ENCODE measurements around the gene PSMD10. TPM values are rescaled to one million over a fixed set of nuclear protein-coding genes. Genes with fewer than 3 reads are reported as not detected.

PSMD10 gene
- total and polyA plus RNA-seq, 11 donors: 14.9 to 33.4 (median 21.2) TPM

GRCh38 chrX:108087792-108088191, 3.5 kb downstream of the PSMD10 start:
- intact Hi-C loops (cut with DNase I): loop anchor here in 1 of 10 donors (10.0 kb wide), 1 partner anchor 47 kb away; no protein-coding TSS in a partner anchor

DNA sequence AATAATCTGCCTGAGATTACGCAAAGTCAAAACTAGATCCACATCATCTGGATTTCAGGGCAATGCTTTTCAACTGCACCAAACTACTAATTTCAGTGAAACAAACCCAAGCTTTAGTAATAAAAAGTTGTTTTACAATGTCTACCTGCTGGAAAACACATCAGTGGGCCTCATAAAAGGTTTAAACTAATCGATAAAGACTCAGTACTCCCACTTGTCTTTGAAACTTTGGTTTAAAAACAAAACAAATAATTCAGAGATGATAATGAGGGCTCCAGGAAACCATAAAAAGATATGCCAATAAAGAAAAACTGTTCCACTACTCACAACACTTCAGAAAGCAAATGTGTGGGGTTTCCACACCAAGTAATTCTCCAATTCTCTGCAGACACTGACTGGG, 10.2 kb downstream of the PSMD10 start:
- TF ChIP-seq CTCF (IDR thresholded peaks at IDR 0.05) (no peak), POLR2A (IDR thresholded peaks at IDR 0.05) (no peak)
- no peak overlapping the region for H3K27ac ChIP-seq
- intact Hi-C loops (cut with DNase I): loop anchor here in 1 of 10 donors (10.0 kb wide), 1 partner anchor 54 kb away; no protein-coding TSS in a partner anchor
- DNase-seq: no peak
- 85 to 95% (median 89%) methylated on average over 2 of the region's 2 CpGs for WGBS, 4 donors
- no peaks in the 10 kb centered on the region for H3K9me3 ChIP-seq
- H3K4me1 ChIP-seq: no peaks in the 10 kb centered on the region
- ATAC-seq: no peak
- no peak overlapping the region for H3K4me3 ChIP-seq
- peaks cover 0 to 3% (median 0%) of the 10 kb centered on the region in 9 donors for H3K27me3 ChIP-seq
- H3K36me3 ChIP-seq: peaks cover 0 to 29% (median 1%) of the 10 kb centered on the region in 9 donors

More at GRCh38 chrX:108087792-108088191, 3.5 kb downstream of the PSMD10 start:
- H3K4me1 ChIP-seq: peaks cover 0 to 25% (median 6%) of the 10 kb centered on the region in 12 donors
- DNase-seq (no peak), ATAC-seq (no peak)
- 75 to 94% (median 85%) methylated on average over 6 of the region's 6 CpGs for WGBS, 4 donors
- H3K9me3 ChIP-seq: no peaks in the 10 kb centered on the region
- peaks cover 0 to 3% (median 0%) of the 10 kb centered on the region in 9 donors for H3K27me3 ChIP-seq
- H3K36me3 ChIP-seq: peaks cover 0 to 55% (median 25%) of the 10 kb centered on the region in 9 donors
- no peak for TF ChIP-seq CTCF (IDR thresholded peaks at IDR 0.05)
- no peak for TF ChIP-seq POLR2A (IDR thresholded peaks at IDR 0.05)
- no peak overlapping the region for H3K27ac ChIP-seq
- H3K4me3 ChIP-seq: no peak overlapping the region

- Histone ChIP-seq H3K27me3 (peaks cover 0 to 33% (median 0%) of the 10 kb centered on the region in 9 donors), H3K9me3 (no peaks in the 10 kb centered on the region), H3K4me3 (no peak overlapping the region), H3K4me1 (no peaks in the 10 kb centered on the region), H3K27ac (no peak overlapping the region), H3K36me3 (no peaks in the 10 kb centered on the region)
- ATAC-seq (no peak), DNase-seq (no peak)
- intact Hi-C loops (cut with DNase I): loop anchor here in 4 of 10 donors (2.0 to 10.0 kb wide), 3 partner anchors 48 to 52 kb away; no protein-coding TSS in a partner anchor
- WGBS, 4 donors: 76 to 81% (median 79%) methylated on average over 5 of the region's 5 CpGs
- no peak for TF ChIP-seq POLR2A (IDR thresholded peaks at IDR 0.05)
- no peak for TF ChIP-seq CTCF (IDR thresholded peaks at IDR 0.05)
These were observed 18.6 kb downstream of the PSMD10 start for GRCh38 chrX:108072746-108073145.

GRCh38 chrX:108071578-108071977, 19.8 kb downstream of the PSMD10 start:
- no peaks in the 10 kb centered on the region for H3K9me3 ChIP-seq
- no peak for TF ChIP-seq POLR2A (IDR thresholded peaks at IDR 0.05)
- TF ChIP-seq CTCF (IDR thresholded peaks at IDR 0.05): no peak
- H3K4me1 ChIP-seq: no peaks in the 10 kb centered on the region
- H3K27me3 ChIP-seq: peaks cover 0 to 42% (median 0%) of the 10 kb centered on the region in 9 donors
- H3K27ac ChIP-seq: no peak overlapping the region
- 74 to 100% (median 85%) methylated on average over 1 of the region's 1 CpG for WGBS, 4 donors
- DNase-seq: no peak
- no peak overlapping the region for H3K4me3 ChIP-seq
- intact Hi-C loops (cut with DNase I): loop anchor here in 3 of 10 donors (5.0 to 10.0 kb wide), 2 partner anchors 47 to 49 kb away; no protein-coding TSS in a partner anchor
- no peak for ATAC-seq
- no peaks in the 10 kb centered on the region for H3K36me3 ChIP-seq
